ENCODE results near the gene CAMSAP3.
A peak's percentile ranks its signal among the peaks of the same experiment; 100 is the strongest.
"Not testable (repeated sequence)": the region's sequence is repeated elsewhere in the genome, so short reads cannot be mapped to it uniquely, and the experiment has no call there.

CAMSAP3 gene

DNA sequence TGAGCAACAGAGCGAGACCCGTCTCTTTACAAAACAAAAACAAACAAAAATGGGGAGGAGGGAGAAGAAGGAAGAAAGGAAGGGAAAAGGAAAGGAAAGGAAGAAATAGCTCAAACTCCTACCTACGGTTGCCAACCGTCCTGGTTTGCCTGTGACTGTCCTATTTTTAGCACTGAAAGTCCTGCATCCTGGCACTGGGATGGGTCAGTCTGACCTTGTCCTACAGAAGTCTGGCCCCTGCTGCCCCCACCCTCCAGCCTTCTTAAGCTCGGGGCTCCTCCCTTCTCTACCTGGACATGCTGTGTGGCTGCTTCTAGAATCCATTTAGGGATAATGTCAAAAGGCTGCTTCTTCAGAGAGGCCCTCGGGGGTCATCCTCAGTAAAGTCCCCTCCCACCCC, 40.0 kb downstream of the CAMSAP3 start:
- no peak for DNase-seq (ENCODE audit: low spot score)

DNA sequence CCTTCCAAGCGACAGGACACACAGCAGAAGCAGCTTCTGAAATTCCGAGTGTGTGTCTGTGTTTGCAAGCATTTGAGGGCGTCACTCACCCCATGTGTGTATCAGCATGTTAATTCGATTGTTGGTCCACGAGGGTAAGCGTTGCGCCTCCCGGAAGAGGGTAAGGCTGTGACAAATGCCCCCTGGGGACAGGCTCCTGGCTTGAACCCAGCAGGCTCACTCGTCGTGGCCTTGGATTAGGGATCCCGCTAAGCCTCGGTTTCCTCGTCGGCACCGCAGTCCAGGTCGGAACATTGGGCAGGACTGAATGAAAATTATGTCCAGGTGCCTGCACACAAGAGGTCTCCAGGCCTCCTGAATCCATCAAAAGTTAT, 40.6 kb downstream of the CAMSAP3 start:
- no peak for DNase-seq (ENCODE audit: low spot score)

DNA sequence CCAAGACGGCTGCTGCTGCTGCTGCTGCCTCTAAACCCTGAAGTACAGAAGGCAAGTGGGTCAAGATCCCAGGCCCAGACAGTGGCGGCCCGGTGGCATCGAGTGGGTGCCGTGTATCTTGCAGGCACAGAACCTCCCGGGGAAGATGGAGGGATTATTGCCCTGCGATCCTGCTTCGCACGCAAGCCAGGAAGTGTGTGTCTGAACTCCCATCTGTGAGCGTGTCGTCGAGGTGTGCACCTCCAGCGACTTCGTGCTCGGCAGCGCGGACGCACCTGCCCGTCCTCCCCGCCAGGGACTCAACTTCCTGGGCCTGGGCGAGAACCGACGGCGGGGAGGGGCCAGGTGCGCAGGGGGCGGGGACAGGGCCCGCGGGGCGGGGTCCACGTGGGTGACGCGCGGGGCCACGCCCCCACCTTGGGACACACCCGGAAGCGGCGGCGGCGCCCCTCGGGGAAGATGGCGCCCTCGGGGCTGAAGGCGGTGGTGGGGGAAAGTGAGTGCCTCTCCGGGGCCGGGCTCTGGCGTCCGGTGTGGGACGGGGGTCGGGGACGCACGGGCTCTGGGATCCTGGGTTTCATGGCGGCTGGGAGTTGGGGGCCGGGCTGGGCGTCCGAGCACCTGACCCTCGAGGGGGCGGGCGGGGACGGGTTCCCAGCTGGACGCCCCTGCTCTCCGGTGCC, 41.2 kb downstream of the CAMSAP3 start, which contains the start of gene STXBP2:
STXBP2 (plus strand) TSS at position 420 of the 683 bp plus-strand sequence; CDS start at position 460, 40 bp downstream.
- DNase-seq (ENCODE audit: low spot score), result peak; percentile 52

DNA sequence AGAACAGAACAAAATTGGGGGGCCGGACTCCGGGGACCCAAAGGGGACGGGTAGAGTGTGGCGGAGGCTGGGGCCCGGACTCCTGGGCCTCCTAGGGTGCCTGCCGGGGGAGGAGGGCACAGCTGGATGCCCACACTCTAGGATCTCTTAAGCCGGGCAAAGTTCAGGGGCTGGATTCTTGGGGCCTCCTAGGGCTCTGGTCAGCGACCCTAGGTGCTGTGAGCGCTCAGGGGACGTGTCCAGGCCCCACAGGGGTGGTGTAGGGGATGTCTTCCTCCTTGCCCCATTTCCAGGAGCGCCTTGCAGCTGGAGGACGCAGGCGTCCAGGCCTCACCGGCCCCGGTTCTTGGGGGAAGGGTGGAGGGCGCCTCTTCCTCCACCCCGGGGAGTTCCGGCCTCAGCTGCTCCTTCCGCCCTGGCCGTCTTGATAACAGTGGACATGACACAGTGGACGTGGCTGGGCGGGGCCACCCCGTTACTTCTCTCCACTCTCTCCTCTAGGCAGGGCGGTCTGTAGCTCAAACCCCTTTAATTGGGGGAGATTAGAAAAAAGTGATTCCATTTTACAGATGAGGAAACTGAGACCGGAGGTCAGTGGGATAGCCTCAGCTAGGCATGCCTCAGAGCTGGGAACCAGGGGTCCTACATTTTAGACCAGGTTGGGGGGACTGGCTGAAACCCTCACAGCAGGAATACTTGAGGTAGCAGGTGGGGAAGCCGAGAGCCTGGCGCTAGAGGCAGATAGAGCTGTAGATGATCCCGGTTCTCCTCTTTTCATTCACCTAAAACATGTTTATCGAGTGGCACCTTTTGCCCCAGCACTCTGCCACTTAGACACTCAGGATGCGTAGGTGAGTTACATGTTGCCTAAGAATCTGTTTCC, 42.0 kb downstream of the CAMSAP3 start:
- DNase-seq (ENCODE audit: low spot score), result peak; percentile 44

DNA sequence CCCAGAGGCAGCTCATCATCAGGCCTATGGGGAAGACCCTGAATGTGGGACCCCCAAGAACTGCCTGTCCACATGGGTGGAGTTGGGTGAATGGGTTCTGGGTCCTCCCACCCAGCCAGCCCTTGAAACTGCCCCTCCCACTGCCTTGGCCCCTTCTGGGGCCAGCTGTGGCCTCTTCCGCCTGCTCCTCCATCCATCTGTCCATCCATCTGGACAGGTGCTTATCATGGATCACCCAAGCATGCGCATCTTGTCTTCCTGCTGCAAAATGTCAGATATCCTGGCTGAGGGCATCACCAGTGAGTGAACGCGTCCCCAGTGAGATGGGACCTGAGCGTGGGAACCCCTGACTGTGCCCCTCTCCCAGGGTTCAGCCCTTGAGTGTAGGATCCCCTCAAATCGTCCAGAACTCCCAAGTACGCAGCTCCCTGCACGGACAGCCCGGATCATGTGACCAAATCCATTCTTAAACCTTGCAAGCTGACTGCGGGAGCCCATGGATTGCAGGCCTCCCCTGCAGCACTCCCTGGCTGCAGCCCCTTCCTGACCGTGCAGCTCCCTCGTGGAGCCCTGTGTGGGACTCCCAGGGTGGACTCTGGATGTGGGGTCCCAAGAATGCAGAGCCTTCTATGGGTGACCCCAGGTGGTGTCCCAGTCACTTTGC, 43.3 kb downstream of the CAMSAP3 start:
- no peak for DNase-seq (ENCODE audit: low spot score)

DNA sequence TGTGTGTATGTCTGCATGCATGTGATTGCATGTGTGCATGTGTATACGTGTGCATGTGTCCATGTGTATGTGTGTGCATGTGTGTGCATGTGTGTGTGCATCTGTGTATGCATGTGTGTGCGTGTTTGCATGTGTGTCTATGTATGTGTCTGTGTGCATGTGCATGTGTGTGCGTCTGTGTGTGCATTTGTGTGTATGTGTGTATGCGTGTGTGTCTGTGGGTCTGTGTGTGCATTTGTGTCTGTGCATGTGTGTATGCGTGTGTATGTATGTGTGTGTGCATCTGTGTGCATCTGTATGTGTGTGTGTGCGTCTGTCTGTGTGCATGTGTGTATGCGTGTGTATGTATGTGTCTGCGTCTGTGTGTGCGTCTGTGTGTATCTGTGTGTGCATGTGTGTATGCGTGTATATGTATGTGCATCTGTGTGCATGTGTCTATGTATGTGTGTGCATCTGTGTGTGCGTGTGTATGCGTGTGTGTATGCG, 44.2 kb downstream of the CAMSAP3 start:
- no peak for DNase-seq (ENCODE audit: low spot score)

DNA sequence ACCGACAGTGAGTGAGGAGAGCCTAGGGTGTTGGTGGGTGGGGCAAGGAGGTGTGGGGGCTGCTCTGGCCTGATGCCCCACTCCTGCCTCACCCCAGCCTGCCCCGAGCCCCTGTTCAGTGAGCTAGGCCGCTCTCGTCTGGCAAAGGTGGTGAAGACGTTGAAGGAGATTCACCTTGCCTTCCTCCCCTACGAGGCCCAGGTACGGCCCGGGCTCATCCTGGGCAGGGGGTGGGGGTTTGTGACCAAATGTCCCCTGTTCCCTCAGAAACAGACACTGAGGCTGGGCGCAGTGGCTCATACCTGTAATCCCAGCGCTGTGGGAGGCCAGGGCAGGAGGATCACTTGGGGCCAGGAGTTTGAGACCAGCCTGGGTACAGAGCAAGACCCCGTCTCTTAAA, 45.1 kb downstream of the CAMSAP3 start:
- no peak for DNase-seq (ENCODE audit: low spot score)

DNA sequence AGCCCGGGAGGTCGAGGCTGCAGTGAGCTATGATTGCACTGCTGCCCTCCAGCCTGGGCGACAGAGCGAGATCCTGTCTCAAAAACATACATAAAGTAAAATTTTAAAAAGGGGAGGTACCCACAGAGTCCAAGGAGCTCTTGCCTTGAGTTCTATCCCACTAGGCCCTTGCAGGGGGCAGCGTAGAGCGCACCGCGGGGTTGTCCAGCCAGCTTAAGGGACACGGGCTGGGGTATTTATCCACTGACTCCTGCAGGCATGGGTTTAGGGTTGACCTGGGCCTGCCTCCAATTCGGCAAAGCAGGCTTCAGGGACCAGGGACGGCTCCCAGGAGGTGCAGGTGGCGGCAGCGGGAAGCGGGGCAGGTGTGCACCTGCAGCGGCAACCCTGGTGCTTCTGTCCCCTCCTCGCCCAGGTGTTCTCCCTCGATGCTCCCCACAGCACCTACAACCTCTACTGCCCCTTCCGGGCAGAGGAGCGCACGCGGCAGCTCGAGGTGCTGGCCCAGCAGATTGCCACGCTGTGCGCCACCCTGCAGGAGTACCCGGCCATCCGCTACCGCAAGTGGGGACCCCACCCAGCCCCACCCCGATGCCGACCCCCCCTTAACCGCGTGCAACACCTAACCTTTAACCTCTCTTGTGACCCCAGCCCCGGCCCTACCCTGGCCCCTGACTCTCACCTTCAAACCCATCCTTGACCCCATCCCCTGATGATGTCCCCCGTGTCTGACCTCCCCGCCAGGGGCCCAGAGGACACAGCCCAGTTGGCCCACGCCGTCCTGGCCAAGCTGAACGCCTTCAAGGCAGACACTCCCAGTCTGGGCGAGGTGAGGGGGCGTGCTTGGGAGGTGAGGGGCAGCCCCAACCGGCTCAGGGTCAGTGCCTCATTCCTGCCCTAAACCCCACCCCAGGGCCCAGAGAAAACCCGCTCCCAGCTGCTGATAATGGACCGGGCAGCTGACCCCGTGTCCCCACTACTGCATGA, 45.9 kb downstream of the CAMSAP3 start:
- no peak for DNase-seq (ENCODE audit: low spot score)

DNA sequence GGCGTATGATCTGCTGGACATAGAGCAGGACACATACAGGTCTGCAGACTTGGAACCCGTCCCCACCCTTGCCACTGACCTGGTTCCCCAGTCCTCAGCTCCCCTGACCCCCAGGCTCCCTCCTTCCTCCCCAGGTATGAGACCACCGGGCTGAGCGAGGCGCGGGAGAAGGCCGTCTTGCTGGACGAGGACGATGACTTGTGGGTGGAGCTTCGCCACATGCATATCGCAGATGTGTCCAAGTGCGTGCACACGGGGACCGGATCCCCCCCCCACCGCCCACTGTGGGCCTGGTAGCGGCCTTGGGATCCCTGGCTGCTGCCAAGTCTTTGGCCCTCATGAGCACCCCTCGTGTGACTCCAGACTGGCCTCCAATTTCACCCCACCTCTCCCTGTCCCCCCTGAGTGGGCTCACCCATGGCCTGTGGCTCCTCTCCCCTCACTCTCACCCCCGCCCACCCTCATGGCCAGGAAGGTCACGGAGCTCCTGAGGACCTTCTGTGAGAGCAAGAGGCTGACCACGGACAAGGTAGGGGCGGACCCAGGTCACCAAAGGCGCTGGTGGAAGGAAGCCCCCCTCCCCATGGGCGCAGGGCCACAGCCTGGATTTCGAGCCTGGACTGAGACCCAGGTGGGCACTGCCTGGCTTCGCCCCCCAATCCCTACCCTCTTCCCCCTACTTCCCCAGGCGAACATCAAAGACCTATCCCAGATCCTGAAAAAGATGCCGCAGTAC, 46.8 kb downstream of the CAMSAP3 start:
- no peak for DNase-seq (ENCODE audit: low spot score)

DNA sequence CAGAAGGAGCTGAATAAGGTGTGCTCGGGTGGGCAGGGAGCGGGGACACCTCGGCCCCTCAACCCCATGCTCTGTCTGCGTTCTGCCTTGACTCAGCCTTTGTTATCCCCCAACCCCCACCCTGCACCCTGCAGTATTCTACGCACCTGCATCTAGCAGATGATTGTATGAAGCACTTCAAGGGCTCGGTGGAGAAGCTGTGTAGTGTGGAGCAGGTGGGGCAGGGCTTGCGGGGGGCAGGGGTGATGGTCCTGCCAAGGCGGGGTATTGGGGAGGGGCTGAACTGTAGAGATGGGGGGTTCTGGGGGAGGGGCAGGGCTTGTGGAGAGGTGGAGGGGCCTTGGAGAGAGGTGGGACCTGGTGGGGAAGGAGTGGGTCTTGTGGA, 47.4 kb downstream of the CAMSAP3 start:
- DNase-seq (ENCODE audit: low spot score), result no peak

DNA sequence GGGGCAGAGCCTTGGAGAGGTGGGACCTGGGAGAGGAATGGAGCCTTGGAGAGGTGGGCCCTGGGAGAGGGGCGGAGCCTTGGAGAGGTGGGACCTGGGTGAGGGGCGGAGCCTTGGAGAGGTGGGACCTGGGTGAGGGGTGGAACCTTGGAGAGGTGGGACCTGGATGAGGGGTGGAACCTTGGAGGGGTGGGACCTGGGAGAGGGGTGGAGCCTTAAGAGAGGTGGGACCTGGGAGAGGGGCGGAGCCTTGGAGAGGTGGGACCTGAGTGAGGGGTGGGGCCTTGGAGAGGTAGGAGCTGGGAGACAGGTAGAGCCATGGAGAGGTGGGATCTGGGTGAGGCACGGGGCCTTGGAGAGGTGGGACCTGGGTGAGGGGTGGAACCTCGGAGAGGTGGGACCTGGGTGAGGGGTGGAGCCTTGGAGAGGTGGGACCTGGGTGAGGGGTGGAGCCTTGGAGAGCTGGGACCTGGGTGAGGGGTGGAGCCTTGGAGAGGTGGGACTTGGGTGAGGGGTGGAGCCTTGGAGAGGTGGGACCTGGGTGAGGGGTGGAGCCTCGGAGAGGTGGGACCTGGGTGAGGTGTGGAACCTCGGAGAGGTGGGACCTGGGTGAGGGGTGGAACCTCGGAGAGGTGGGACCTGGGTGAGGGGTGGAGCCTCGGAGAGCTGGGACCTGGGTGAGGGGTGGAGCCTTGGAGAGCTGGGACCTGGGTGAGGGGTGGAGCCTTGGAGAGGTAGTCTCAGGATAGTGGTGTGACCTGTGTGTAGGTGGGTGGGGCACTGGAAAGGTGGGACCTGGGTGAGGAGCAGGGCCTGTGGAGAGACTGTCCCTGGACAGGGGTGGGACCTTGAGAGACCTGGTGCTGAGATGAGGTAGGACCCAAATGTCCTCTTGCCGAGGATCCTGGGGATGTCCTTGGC, 48.2 kb downstream of the CAMSAP3 start:
- DNase-seq (ENCODE audit: low spot score), result not testable (repeated sequence)

DNA sequence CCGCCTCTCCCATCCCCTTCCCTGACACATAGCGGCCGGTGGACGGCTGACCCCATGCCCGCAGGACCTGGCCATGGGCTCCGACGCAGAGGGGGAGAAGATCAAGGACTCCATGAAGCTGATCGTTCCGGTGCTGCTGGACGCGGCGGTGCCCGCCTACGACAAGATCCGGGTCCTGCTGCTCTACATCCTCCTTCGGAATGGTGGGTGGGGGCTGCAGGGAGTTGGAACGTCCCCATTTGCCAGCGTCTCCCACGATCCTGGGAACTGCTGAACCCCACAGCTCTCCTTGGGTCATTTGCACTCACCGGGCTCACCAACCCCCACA, 48.9 kb downstream of the CAMSAP3 start:
- DNase-seq (ENCODE audit: low spot score), result no peak

DNA sequence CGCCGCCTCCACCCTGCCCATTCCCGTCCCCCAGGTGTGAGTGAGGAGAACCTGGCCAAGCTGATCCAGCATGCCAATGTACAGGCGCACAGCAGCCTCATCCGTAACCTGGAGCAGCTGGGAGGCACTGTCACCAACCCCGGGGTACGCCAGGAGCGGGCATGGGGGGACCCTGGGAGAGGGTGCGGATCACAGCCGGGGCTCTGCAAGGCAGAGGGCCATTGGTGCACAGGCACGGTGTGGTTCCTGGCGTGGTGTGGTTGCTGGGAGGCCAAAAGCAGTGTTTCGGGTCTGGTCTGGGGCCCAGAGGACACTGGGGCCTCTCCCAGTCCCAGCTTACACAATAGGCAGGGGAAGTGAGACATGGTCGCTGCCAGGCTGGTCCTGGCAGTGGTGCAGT, 49.5 kb downstream of the CAMSAP3 start:
- no peak for DNase-seq (ENCODE audit: low spot score)

DNA sequence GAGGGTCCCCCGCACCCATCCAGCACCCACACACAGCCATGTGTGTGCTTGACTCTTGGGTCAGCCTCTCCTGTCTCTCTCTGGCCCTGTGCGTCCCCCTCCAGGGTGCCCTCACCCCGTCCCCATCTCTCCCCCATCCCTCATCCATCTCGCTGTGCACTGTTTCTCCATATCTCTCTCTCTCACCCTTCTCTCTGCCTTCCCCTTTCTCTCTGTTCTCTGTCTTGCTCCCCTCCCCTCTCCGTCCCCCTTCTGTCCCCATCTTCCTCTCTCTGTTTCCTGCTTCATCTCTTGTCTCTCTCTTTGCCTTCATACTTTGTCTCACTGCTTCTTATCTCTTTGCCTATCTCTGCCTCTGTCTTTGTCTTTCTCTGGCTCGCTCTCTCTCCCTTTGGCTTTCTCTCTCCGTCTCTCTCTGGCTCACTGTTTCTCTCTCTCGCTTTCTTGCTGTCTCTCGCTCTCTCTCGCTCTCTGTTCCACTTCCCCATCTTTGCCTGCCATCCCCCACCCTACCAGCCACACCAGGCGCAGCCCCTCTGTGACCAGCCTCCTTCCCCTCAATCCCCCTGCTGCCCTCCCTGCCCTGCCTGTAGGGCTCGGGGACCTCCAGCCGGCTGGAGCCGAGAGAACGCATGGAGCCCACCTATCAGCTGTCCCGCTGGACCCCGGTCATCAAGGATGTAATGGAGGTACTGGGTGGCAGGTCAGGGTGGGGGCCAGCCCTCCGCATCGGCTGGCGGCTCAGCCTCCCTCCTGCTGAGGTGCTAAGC, 50.2 kb downstream of the CAMSAP3 start:
- DNase-seq (ENCODE audit: low spot score), result no peak

DNA sequence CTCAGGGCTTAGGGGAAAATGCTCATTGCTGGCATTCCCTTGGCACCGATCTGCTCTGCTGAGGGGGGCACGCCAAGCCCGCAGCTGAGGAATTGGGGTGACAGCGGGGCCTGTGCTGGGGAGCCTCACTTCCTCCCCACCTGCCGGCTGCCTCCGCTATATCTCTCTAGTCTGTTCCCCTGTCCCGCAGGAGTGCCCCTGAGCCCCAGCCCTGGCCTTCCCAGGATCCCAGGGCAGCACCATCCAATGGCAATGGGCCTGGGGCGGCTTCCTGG, 50.7 kb downstream of the CAMSAP3 start:
- no peak for DNase-seq (ENCODE audit: low spot score)

DNA sequence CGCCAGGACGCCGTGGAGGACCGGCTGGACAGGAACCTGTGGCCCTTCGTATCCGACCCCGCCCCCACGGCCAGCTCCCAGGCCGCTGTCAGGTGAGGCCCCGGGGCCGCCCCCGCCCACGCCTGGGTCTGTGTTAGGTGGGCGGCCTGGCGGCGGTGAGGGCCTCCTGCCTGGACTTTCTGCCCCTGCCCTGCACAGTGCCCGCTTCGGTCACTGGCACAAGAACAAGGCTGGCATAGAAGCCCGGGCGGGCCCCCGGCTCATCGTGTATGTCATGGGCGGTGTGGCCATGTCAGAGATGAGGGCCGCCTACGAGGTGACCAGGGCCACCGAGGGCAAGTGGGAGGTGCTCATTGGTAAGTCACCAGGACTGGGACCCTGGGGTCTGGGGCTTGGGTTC, 51.5 kb downstream of the CAMSAP3 start:
- DNase-seq (ENCODE audit: low spot score), result no peak

DNA sequence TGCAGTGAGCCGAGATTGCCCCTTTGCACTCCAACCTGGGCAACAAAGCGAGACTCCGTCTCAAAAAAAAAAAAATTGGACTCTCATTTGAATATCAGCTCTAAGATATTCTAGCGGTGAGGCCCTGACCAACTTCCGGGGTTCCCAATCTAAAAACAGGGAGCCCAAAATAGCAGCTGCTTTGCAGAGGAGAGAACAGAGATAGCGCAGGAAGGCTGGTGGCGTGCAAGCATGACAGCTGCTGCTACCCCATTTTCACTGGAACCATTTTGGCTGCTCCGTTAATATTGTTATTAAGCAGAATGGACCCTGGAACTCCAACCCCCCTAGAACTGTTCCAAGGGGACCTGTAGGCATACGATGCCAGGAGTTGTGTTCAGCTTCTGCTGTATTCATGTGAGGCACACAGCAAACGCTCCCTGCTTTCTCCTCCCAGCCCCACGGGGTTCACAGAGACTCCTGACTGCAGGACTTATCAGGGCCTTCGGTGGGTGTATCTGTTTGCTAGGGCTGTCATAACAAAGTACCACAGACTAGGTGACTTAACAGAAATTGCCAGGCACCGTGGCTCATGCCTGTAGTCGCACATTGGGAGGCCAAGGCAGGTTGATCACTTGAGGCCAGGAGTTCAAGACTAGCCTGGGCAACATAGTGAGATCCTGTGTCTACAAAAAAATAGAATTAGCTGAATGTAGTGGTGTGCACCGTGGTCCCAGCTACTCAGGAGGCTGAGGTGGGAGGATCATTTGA, 52.8 kb downstream of the CAMSAP3 start:
- DNase-seq (ENCODE audit: low spot score), result no peak

DNA sequence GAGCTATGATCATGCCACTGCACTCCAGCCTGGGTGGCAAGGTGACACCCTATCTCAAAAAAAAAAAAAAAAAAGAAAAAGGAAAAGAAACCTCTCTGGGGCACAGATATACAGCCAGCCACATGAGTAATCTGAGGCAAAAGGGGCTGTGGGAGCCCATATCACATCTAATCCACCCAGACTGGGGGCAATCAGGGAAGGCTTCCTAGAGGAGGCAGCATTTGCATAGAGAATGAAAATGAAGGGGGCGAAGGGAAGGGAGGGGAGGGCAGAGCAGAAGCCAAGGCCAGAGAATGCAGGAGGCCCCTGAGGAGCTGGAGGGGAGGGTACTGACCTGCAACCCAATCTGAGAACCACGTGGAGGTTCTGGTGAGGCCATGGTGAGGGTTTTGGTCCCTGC, 54.5 kb downstream of the CAMSAP3 start:
- no peak for DNase-seq (ENCODE audit: low spot score)

All from hepatic stellate cell (primary cell).